HepG2 (cell line): ENCODE results near the gene MCM10. TPM values are rescaled to one million over a fixed set of nuclear protein-coding genes. Genes with fewer than 3 reads are reported as not detected.

Experiments
- ATAC-seq: fragments of 200-7000 bp; cut with Tn5 transposase; 3 replicates; pipeline ENCODE4 v1.9.1; 2020; ENCODE audit warnings: mild to moderate bottlenecking, moderate library complexity
- BruUV-seq: library from RNA; stranded (reverse); fragments of 400-500 nt; replicated peaks from 2 replicates; lab custom pipeline; 2021; lab: Mats Ljungman, UMichigan
- CTCF ChIA-PET: fragments of 300-600 bp; formaldehyde crosslinking; extraction: SDS; loops from one replicate; lab custom pipeline; 2021; ENCODE audit warnings: low total read pairs, inconsistent platforms, low intra/inter-chr PET ratio; lab: Yijun Ruan, JAX
- POLR2A ChIA-PET: fragments of 350-600 bp; sonication (Branson Sonifier 250); formaldehyde crosslinking; loops from one replicate; lab custom pipeline; 2020; ENCODE audit warnings: antibody characterized with exemption, inconsistent platforms; lab: Yijun Ruan, JAX
- DNase-seq: peaks from one replicate; pipeline ENCODE4 v3.0.0-alpha.2; 2015; ENCODE audit warnings: low spot score
- FAIRE-seq: peaks from 3 replicates; lab custom pipeline; 2011; peaks lifted over from hg19 to GRCh38; lab: Jason Lieb, UNC
- H2AFZ ChIP-seq: one replicate; pipeline ENCODE4 v1.6.1; 2011; ENCODE audit warnings: low read length, inconsistent platforms
- H3K27ac ChIP-seq: fragments of 300-600 bp; 3 replicates; pipeline ENCODE4 v1.8.0; 2011; ENCODE audit warnings: mixed run types, mild to moderate bottlenecking, mixed read lengths, low read length, inconsistent platforms; ENCODE audit not compliant: insufficient read depth; ENCODE audit errors: extremely low read length
- H3K27me3 ChIP-seq, 2 experiments: fragments of 200-600 bp in 1 of 2; 2 replicates in 1 of 2; 3 replicates in 1 of 2; pipeline versions ENCODE4 v1.6.0 to v1.8.0; 2011; ENCODE audit warnings: low read length in 2 of 2, mild to moderate bottlenecking in 2 of 2, moderate library complexity in 2 of 2, inconsistent platforms in 1 of 2; ENCODE audit not compliant: insufficient read depth in 2 of 2, control insufficient read depth in 1 of 2
- H3K36me3 ChIP-seq, 2 experiments: fragments of 200-600 bp in 1 of 2; replicated peaks in 1 of 2; 2 replicates in 1 of 2; 3 replicates in 1 of 2; pipeline versions ENCODE4 v1.5.1 to v1.8.0; 2011; ENCODE audit warnings: low read length in 2 of 2, inconsistent platforms in 1 of 2; ENCODE audit not compliant: insufficient read depth in 2 of 2, control insufficient read depth in 1 of 2
- H3K4me1 ChIP-seq: 2 replicates; pipeline ENCODE4 v1.5.1; 2012; ENCODE audit warnings: low read length, inconsistent platforms; ENCODE audit not compliant: insufficient read depth
- H3K4me2 ChIP-seq: 2 replicates; pipeline ENCODE4 v1.6.0; 2011; ENCODE audit warnings: low read depth, low read length, inconsistent platforms
- H3K4me3 ChIP-seq, 3 experiments: fragments of 200-600 bp in 1 of 3; sonication (generic), shearing (Covaris generic) in 1 of 3; replicated peaks in 1 of 3; 2 replicates each; pipeline ENCODE4 v1.5.1; 2011 to 2016; ENCODE audit warnings: low read length in 3 of 3, inconsistent platforms in 2 of 3, low read depth in 2 of 3, mild to moderate bottlenecking in 2 of 3, control low read depth in 1 of 3, mixed read lengths in 1 of 3; ENCODE audit not compliant: insufficient read depth in 1 of 3
- H3K79me2 ChIP-seq: one replicate; pipeline ENCODE4 v1.6.1; 2011; ENCODE audit warnings: low read length, inconsistent platforms; ENCODE audit not compliant: insufficient read depth
- H3K9ac ChIP-seq: 2 replicates; pipeline ENCODE4 v1.6.0; 2011; ENCODE audit warnings: mild to moderate bottlenecking, low read depth, low read length, inconsistent platforms; ENCODE audit not compliant: insufficient read depth
- H3K9me3 ChIP-seq: 2 replicates; pipeline ENCODE4 v1.5.1; 2012; ENCODE audit warnings: mild to moderate bottlenecking, low read length
- H4K20me1 ChIP-seq: 2 replicates; pipeline ENCODE4 v1.6.0; 2011; ENCODE audit warnings: inconsistent platforms, mild to moderate bottlenecking, low read length, moderate library complexity; ENCODE audit not compliant: insufficient read depth
- DMAP1 ChIP-seq: IDR thresholded peaks from 2 replicates; pipeline ENCODE4 v1.6.1; 2016
- ETV6 ChIP-seq: sonication (generic); formaldehyde crosslinking; conservative IDR thresholded peaks from 2 replicates; pipeline ENCODE4 v1.4.0; 2020; ENCODE audit warnings: missing genetic modification reagents
- HNF4A ChIP-seq: sonication (generic); formaldehyde crosslinking; IDR thresholded peaks from 2 replicates; pipeline ENCODE4 v1.4.0; 2020; ENCODE audit warnings: missing genetic modification reagents
- HOXD1 ChIP-seq: sonication (generic); formaldehyde crosslinking; IDR thresholded peaks from 2 replicates; pipeline ENCODE4 v1.5.0; 2020; ENCODE audit warnings: missing genetic modification reagents
- IKZF1 ChIP-seq: fragments of 450-650 bp; IDR thresholded peaks from 2 replicates; pipeline ENCODE4 v1.7.1; 2016
- MED1 ChIP-seq: sonication (generic); formaldehyde crosslinking; IDR thresholded peaks from 2 replicates; pipeline ENCODE4 v1.4.0; 2020; ENCODE audit warnings: missing genetic modification reagents
- MYC ChIP-seq: sonication (generic); formaldehyde crosslinking; IDR thresholded peaks from 2 replicates; pipeline ENCODE4 v1.9.0; 2021; ENCODE audit warnings: missing genetic modification reagents, borderline replicate concordance
- PAX8 ChIP-seq: sonication (generic); formaldehyde crosslinking; IDR thresholded peaks from 2 replicates; pipeline ENCODE4 v1.8.0; 2022; ENCODE audit warnings: mild to moderate bottlenecking, missing genetic modification reagents, borderline replicate concordance
- PRMT3 ChIP-seq: sonication (generic); formaldehyde crosslinking; IDR thresholded peaks from 2 replicates; pipeline ENCODE4 v1.8.1; 2022; ENCODE audit warnings: low read depth, mild to moderate bottlenecking, moderate library complexity, missing genetic modification reagents, borderline replicate concordance
- SETDB1 ChIP-seq: sonication (generic); formaldehyde crosslinking; IDR thresholded peaks from 2 replicates; pipeline ENCODE4 v1.5.1; 2020; ENCODE audit warnings: missing genetic modification reagents, mild to moderate bottlenecking, borderline replicate concordance
- STAT5B ChIP-seq: sonication (generic); formaldehyde crosslinking; IDR thresholded peaks from 2 replicates; pipeline ENCODE4 v1.4.0; 2020; ENCODE audit warnings: missing genetic modification reagents
- ZNF713 ChIP-seq: sonication (generic); formaldehyde crosslinking; IDR thresholded peaks from 2 replicates; pipeline ENCODE4 v1.4.0; 2020; ENCODE audit warnings: mild to moderate bottlenecking, missing genetic modification reagents
- ZNF749 ChIP-seq: sonication (generic); formaldehyde crosslinking; IDR thresholded peaks from 2 replicates; pipeline ENCODE4 v1.8.0; 2022; ENCODE audit warnings: mild to moderate bottlenecking, missing genetic modification reagents, moderate library complexity, borderline replicate concordance
- ZNF75D ChIP-seq: sonication (generic); formaldehyde crosslinking; IDR thresholded peaks from 2 replicates; pipeline ENCODE4 v1.8.1; 2023; ENCODE audit warnings: missing genetic modification reagents, mild to moderate bottlenecking, borderline replicate concordance
- ZSCAN21 ChIP-seq: sonication (generic); formaldehyde crosslinking; IDR thresholded peaks from 2 replicates; pipeline ENCODE4 v1.8.0; 2022; ENCODE audit warnings: mild to moderate bottlenecking, missing genetic modification reagents, moderate library complexity, borderline replicate concordance
- WGBS: methylation state at CpG from one replicate; pipeline ENCODE4 v1.1.6; 2017; ENCODE audit warnings: low lambda C conversion rate; 5-methylcytosine and 5-hydroxymethylcytosine counted together
- in situ Hi-C: cut with HindIII; loops from 2 replicates; pipeline ENCODE4 v1.10.0; 2017; ENCODE audit warnings: low pct_unique_long_range_greater_than_20kb; ENCODE audit not compliant: extremely low pct_ligation_motif_present
- intact Hi-C: fragments of 100-400 bp; cut with micrococcal nuclease; formaldehyde crosslinking; loops from one replicate; pipeline ENCODE4 v1.10.0; 2022; ENCODE audit not compliant: unreplicated experiment
- polyA plus RNA-seq, 8 experiments: library from polyadenylated mRNA; depleted of rRNA in 3 of 8; stranded (reverse) in 7 of 8; unstranded in 1 of 8; fragments of >200 nt; fragmentation: Illumina TruSeq in 4 of 8; extraction: Trizol in 4 of 8; gene quantifications; 2 replicates each; pipeline versions ENCODE4 v1.2.1 to v1.2.3, GENCODE V29; 2011 to 2016; ENCODE audit warnings: low read depth in 4 of 8, missing spikeins in 1 of 8, mixed read lengths in 1 of 8; ENCODE audit not compliant: insufficient read depth in 1 of 8
- total RNA-seq, 5 experiments: library from RNA; depleted of rRNA; stranded (reverse); fragments of >200 nt; fragmentation: Illumina TruSeq; extraction: Trizol; gene quantifications; 2 replicates each; pipeline ENCODE4 v1.2.3, GENCODE V29; 2016; ENCODE audit warnings: low read depth in 1 of 5
- TF ChIP-seq, protein P1 (sequence below): IDR thresholded peaks from 2 replicates; pipeline ENCODE4 v1.6.1; 2016; ENCODE audit warnings: low read depth
- TF ChIP-seq, protein P2 (sequence below): sonication (generic); formaldehyde crosslinking; IDR thresholded peaks from 2 replicates; pipeline ENCODE4 v1.5.1; 2020; ENCODE audit warnings: mild to moderate bottlenecking, missing genetic modification reagents, borderline replicate concordance

MCM10 gene
- total and polyA plus RNA-seq, 2 of the 13 experiments (the other 11 are each of a cell fraction or from before 2014, with no cell fraction given): 2.8 to 31.3 TPM

DNA sequence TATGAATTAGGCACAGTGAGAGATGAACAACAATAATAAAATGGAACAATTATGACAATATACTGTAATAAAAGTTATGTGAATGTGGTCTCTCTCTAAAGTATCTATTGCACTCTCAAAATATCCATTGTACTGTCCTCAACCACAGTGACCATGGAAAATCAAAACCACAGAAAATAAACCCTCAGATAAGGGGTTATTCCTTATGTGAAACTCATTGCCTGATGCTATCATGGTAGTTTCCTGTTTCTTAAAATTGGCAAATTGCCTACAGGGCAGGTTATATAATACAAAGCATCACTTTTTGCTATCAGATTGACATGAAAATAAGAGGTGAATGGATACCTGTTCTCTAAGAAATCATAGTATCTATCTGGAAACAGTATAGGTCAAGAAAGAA lies 3.8 kb downstream of the MCM10 start (continued):
- TF ChIP-seq, protein P1, sequence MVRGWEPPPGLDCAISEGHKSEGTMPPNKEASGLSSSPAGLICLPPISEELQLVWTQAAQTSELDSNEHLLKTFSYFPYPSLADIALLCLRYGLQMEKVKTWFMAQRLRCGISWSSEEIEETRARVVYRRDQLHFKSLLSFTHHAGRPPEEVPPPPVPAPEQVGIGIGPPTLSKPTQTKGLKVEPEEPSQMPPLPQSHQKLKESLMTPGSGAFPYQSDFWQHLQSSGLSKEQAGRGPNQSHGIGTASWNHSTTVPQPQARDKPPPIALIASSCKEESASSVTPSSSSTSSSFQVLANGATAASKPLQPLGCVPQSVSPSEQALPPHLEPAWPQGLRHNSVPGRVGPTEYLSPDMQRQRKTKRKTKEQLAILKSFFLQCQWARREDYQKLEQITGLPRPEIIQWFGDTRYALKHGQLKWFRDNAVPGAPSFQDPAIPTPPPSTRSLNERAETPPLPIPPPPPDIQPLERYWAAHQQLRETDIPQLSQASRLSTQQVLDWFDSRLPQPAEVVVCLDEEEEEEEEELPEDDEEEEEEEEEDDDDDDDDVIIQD: no peak
- TF ChIP-seq DMAP1 (CRISPR knock-in tag): no peak

DNA sequence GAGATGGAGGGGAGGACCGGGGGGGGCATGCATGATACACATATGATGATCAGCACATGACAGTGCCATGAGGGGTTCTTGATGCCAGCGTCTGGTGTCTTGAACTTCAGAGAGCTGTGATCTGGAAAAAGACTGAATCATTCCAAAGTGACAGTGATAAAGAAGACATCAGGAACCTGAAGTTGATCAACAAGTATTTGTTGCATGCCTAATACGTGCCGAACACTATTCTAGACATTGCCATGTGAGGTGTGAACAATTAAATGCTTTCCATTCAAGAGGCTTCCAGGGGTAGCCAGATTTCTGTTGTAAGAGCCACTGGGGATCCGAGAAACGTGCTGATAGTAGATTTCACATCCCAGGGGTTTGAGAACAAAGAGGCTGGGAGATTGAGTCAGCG lies 6.2 kb downstream of the MCM10 start:
- no peak overlapping the region for H3K4me2 ChIP-seq
- H4K20me1 ChIP-seq: no peaks in the 10 kb centered on the region
- no peak overlapping the region for H3K9ac ChIP-seq
- peaks cover 11% of the 10 kb centered on the region for H3K79me2 ChIP-seq
- FAIRE-seq (no peak), DNase-seq (no peak), ATAC-seq (no peak)
- CTCF ChIA-PET: no interaction called here
- intact Hi-C loops: no loop called here
- 97% methylated on average over 7 of the region's 7 CpGs for WGBS
- H3K4me1 ChIP-seq: peaks cover 15% of the 10 kb centered on the region
- no TSS peak for BruUV-seq
- H3K4me3 ChIP-seq: no peak overlapping the region
- in situ Hi-C loops: no loop called here
- H2AFZ ChIP-seq: no peak overlapping the region
- peaks cover 2 to 29% of the 10 kb centered on the region in 2 experiments; a peak in 2 of 5 replicates for H3K36me3 ChIP-seq
- no peak overlapping the region for H3K27ac ChIP-seq
- TF ChIP-seq MED1 (CRISPR knock-in tag): no peak
- TF ChIP-seq STAT5B: no peak
- no peak for TF ChIP-seq MYC (CRISPR knock-in tag)
- TF ChIP-seq, protein P2, sequence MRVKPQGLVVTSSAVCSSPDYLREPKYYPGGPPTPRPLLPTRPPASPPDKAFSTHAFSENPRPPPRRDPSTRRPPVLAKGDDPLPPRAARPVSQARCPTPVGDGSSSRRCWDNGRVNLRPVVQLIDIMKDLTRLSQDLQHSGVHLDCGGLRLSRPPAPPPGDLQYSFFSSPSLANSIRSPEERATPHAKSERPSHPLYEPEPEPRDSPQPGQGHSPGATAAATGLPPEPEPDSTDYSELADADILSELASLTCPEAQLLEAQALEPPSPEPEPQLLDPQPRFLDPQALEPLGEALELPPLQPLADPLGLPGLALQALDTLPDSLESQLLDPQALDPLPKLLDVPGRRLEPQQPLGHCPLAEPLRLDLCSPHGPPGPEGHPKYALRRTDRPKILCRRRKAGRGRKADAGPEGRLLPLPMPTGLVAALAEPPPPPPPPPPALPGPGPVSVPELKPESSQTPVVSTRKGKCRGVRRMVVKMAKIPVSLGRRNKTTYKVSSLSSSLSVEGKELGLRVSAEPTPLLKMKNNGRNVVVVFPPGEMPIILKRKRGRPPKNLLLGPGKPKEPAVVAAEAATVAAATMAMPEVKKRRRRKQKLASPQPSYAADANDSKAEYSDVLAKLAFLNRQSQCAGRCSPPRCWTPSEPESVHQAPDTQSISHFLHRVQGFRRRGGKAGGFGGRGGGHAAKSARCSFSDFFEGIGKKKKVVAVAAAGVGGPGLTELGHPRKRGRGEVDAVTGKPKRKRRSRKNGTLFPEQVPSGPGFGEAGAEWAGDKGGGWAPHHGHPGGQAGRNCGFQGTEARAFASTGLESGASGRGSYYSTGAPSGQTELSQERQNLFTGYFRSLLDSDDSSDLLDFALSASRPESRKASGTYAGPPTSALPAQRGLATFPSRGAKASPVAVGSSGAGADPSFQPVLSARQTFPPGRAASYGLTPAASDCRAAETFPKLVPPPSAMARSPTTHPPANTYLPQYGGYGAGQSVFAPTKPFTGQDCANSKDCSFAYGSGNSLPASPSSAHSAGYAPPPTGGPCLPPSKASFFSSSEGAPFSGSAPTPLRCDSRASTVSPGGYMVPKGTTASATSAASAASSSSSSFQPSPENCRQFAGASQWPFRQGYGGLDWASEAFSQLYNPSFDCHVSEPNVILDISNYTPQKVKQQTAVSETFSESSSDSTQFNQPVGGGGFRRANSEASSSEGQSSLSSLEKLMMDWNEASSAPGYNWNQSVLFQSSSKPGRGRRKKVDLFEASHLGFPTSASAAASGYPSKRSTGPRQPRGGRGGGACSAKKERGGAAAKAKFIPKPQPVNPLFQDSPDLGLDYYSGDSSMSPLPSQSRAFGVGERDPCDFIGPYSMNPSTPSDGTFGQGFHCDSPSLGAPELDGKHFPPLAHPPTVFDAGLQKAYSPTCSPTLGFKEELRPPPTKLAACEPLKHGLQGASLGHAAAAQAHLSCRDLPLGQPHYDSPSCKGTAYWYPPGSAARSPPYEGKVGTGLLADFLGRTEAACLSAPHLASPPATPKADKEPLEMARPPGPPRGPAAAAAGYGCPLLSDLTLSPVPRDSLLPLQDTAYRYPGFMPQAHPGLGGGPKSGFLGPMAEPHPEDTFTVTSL: no peak
- TF ChIP-seq ZSCAN21 (CRISPR knock-in tag): no peak
- no peak for TF ChIP-seq HOXD1 (CRISPR knock-in tag)
- no peak for TF ChIP-seq ZNF75D (CRISPR knock-in tag)
- no peak for TF ChIP-seq IKZF1
- TF ChIP-seq PRMT3 (CRISPR knock-in tag): no peak
- no peak for TF ChIP-seq ZNF749 (CRISPR knock-in tag)
- TF ChIP-seq HNF4A (CRISPR knock-in tag): no peak
- no peak for TF ChIP-seq PAX8 (CRISPR knock-in tag)
- TF ChIP-seq ZNF713 (CRISPR knock-in tag): no peak
- no peak for TF ChIP-seq SETDB1
- no peak for TF ChIP-seq ETV6 (CRISPR knock-in tag)
- POLR2A ChIA-PET: no interaction called here
- no peaks in the 10 kb centered on the region for H3K9me3 ChIP-seq
- no peaks in the 10 kb centered on the region for H3K27me3 ChIP-seq
